HG02759 (cell line): ENCODE measurements around the gene KRTAP27-1.

ENCODE experiments used
- ATAC-seq: cut with Tn5 transposase; IDR thresholded peaks from one replicate; pipeline ENCODE4 v1.9.1; 2021; ENCODE audit warnings: mild to moderate bottlenecking, moderate library complexity; ENCODE audit not compliant: unreplicated experiment

KRTAP27-1 gene

GRCh38 chr21:30305136-30305535 is 32.4 kb downstream of the KRTAP27-1 start:
- ATAC-seq, result no peak

GRCh38 chr21:30289215-30289614 is 48.3 kb downstream of the KRTAP27-1 start, which contains the start of gene KRTAP25-1:
KRTAP25-1 (minus strand) TSS chr21:30289514; CDS start chr21:30289490, 24 bp downstream.
- no peak for ATAC-seq
